Peyer's patch (tissue), 4 donors: Measurements from ENCODE around the gene MICAL1. TPM values are rescaled to one million over a fixed set of nuclear protein-coding genes. Genes with fewer than 3 reads are reported as not detected.

Experiments
- DNase-seq, 3 donors: peaks; one replicate each; pipeline ENCODE4 v3.0.0-alpha.2; 2017 to 2019
- H3K27ac ChIP-seq, 4 donors: fragments of 200-600 bp; sonication (generic); one replicate each; pipeline ENCODE4 v1.5.1; 2016 to 2019
- H3K27me3 ChIP-seq, 2 donors: fragments of 200-600 bp; sonication (generic); one replicate each; pipeline ENCODE4 v1.5.1; 2019
- H3K36me3 ChIP-seq, 3 donors: fragments of 200-600 bp; sonication (generic); one replicate each; pipeline ENCODE4 v1.5.1; 2016 to 2019
- H3K4me1 ChIP-seq, 4 donors: fragments of 200-600 bp; sonication (generic); one replicate each; pipeline ENCODE4 v1.5.1; 2016 to 2019
- H3K4me3 ChIP-seq, 4 donors: fragments of 200-600 bp; sonication (generic); 1 replicate in 3 of 4; 2 replicates in 1 of 4; pipeline ENCODE4 v1.5.1; 2016 to 2019; ENCODE audit warnings: mild to moderate bottlenecking in 1 of 4
- H3K9me3 ChIP-seq, 4 donors: fragments of 200-600 bp; sonication (generic); one replicate each; pipeline ENCODE4 v1.5.1; 2016 to 2019; ENCODE audit warnings: mild to moderate bottlenecking in 1 of 4
- CTCF ChIP-seq, 6 experiments: fragments of 450-650 bp in 4 of 6; fragments of 200-600 bp in 2 of 6; sonication (generic) in 1 of 6; IDR thresholded peaks; one replicate each; pipeline ENCODE4 v1.5.1; 2017 to 2019; ENCODE audit warnings: antibody characterized with exemption in 6 of 6, mild to moderate bottlenecking in 3 of 6, moderate library complexity in 1 of 6
- POLR2A ChIP-seq, 2 donors: fragments of 450-650 bp; IDR thresholded peaks; one replicate each; pipeline ENCODE4 v1.5.1; 2017; ENCODE audit warnings: antibody characterized with exemption in 2 of 2, mild to moderate bottlenecking in 2 of 2, moderate library complexity in 2 of 2
- total RNA-seq, 4 donors: library from RNA; depleted of rRNA; stranded (reverse); fragments of >200 nt; gene quantifications; one replicate each; pipeline ENCODE4 v1.1.0, GENCODE V29; 2016

MICAL1 gene
- total RNA-seq, 4 donors from 2014 or later = 154 to 291 (median 223) TPM

GRCh38 chr6:109474995-109475394 lies 19.4 kb upstream of the MICAL1 start:
- TF ChIP-seq POLR2A (IDR thresholded peaks at IDR 0.05) (no peak), CTCF (IDR thresholded peaks at IDR 0.05) (no peak)
- DNase-seq = no peak
- H3K4me3 ChIP-seq = no peak overlapping the region
- H3K9me3 ChIP-seq = no peaks in the 10 kb centered on the region
- H3K4me1 ChIP-seq = peaks cover 0 to 23% (median 15%) of the 10 kb centered on the region in 4 donors
- peaks cover 0 to 70% (median 0%) of the 10 kb centered on the region in 3 donors for H3K36me3 ChIP-seq
- no peaks in the 10 kb centered on the region for H3K27me3 ChIP-seq
- H3K27ac ChIP-seq = no peak overlapping the region

- no peak overlapping the region for H3K27ac ChIP-seq
- TF ChIP-seq CTCF (IDR thresholded peaks at IDR 0.05) (no peak), POLR2A (IDR thresholded peaks at IDR 0.05) (no peak)
- no peaks in the 10 kb centered on the region for H3K27me3 ChIP-seq
- H3K4me3 ChIP-seq = no peak overlapping the region
- H3K9me3 ChIP-seq = no peaks in the 10 kb centered on the region
- H3K36me3 ChIP-seq = peaks cover 0 to 75% (median 0%) of the 10 kb centered on the region in 3 donors
- DNase-seq = no peak
- peaks cover 0 to 15% (median 7%) of the 10 kb centered on the region in 4 donors for H3K4me1 ChIP-seq
Observed at GRCh38 chr6:109473120-109473519, 17.5 kb upstream of the MICAL1 start.

GRCh38 chr6:109472132-109472995 lies 16.8 kb upstream of the MICAL1 start:
- H3K4me3 ChIP-seq = no peak overlapping the region
- no peak overlapping the region for H3K27ac ChIP-seq
- H3K4me1 ChIP-seq = peaks cover 0 to 11% (median 4%) of the 10 kb centered on the region in 4 donors
- peaks cover 0 to 77% (median 0%) of the 10 kb centered on the region in 3 donors for H3K36me3 ChIP-seq
- H3K27me3 ChIP-seq = no peaks in the 10 kb centered on the region
- H3K9me3 ChIP-seq = no peaks in the 10 kb centered on the region
- peak in 1 of 3 donors; percentile 56 for DNase-seq
- TF ChIP-seq CTCF (IDR thresholded peaks at IDR 0.05) (no peak), POLR2A (IDR thresholded peaks at IDR 0.05) (no peak)

- no peak for DNase-seq
- Histone ChIP-seq H3K4me3 (no peak overlapping the region), H3K27me3 (no peaks in the 10 kb centered on the region), H3K27ac (no peak overlapping the region), H3K9me3 (no peaks in the 10 kb centered on the region), H3K4me1 (peaks cover 0 to 10% (median 6%) of the 10 kb centered on the region in 4 donors), H3K36me3 (peaks cover 0 to 81% (median 0%) of the 10 kb centered on the region in 3 donors)
- no peak for TF ChIP-seq CTCF (IDR thresholded peaks at IDR 0.05)
- no peak for TF ChIP-seq POLR2A (IDR thresholded peaks at IDR 0.05)
Observed at GRCh38 chr6:109471105-109471810, 15.7 kb upstream of the MICAL1 start.

- H3K27ac ChIP-seq = no peak overlapping the region
- peaks cover 0 to 12% (median 6%) of the 10 kb centered on the region in 4 donors for H3K4me1 ChIP-seq
- no peak for DNase-seq
- no peak overlapping the region for H3K4me3 ChIP-seq
- H3K9me3 ChIP-seq = no peaks in the 10 kb centered on the region
- H3K27me3 ChIP-seq = no peaks in the 10 kb centered on the region
- TF ChIP-seq POLR2A (IDR thresholded peaks at IDR 0.05) (no peak), CTCF (IDR thresholded peaks at IDR 0.05) (no peak)
- peaks cover 0 to 80% (median 0%) of the 10 kb centered on the region in 3 donors for H3K36me3 ChIP-seq
Observed at GRCh38 chr6:109469591-109470189, 14.1 kb upstream of the MICAL1 start.
